ENCODE measurements around the gene KCTD5. TPM values are rescaled to one million over a fixed set of nuclear protein-coding genes. Genes with fewer than 3 reads are reported as not detected.

Gene KCTD5
- total RNA-seq, 1 experiment from 2014 or later = 42.1 TPM

GRCh38 chr16:2717383-2718263 is 35.3 kb downstream of the KCTD5 start:
- H3K4me3 ChIP-seq (replicated peaks in 1 of 2; ENCODE audit: low read depth in 1 of 2, low read length in 2 of 2) = no peak overlapping the region
- no peak overlapping the region for H3K4me2 ChIP-seq (ENCODE audit: low read length)
- TF ChIP-seq SP1 (IDR thresholded peaks at IDR 0.05; ENCODE audit: low read depth) (no peak), SIN3A (IDR thresholded peaks at IDR 0.05; ENCODE audit: low read depth) (no peak), POLR2AphosphoS5 (IDR thresholded peaks at IDR 0.05; ENCODE audit: low read depth, low read length) (no peak), RAD21 (IDR thresholded peaks at IDR 0.05; ENCODE audit: low read depth) (no peak), ZBTB33 (IDR thresholded peaks at IDR 0.05; ENCODE audit: extremely low read depth, insufficient replicate concordance, low read length) (no peak), REST (IDR thresholded peaks at IDR 0.05; ENCODE audit: low read depth) (no peak), FOSL1 (IDR thresholded peaks at IDR 0.05; ENCODE audit: low read depth) (no peak), CEBPB (IDR thresholded peaks at IDR 0.05; ENCODE audit: low read depth) (no peak), JUND (IDR thresholded peaks at IDR 0.05) (no peak), POLR2A (IDR thresholded peaks at IDR 0.05; ENCODE audit: borderline replicate concordance, extremely low read depth, insufficient read depth, insufficient read length) (no peak), ZFX (IDR thresholded peaks at IDR 0.05) (no peak), YY1 (IDR thresholded peaks at IDR 0.05; ENCODE audit: extremely low read depth, insufficient replicate concordance, low read depth, low read length) (no peak), EZH2 (IDR thresholded peaks at IDR 0.05) (no peak), ELF1 (IDR thresholded peaks at IDR 0.05; ENCODE audit: borderline replicate concordance, low read depth) (no peak), CTCF (IDR thresholded peaks at IDR 0.05 in 2 of 3, conservative IDR thresholded peaks at IDR 0.05 in 1 of 3; ENCODE audit: borderline replicate concordance in 1 of 3, insufficient read depth in 1 of 3, low read depth in 2 of 3, low read length in 2 of 3) (no peak), SRF (IDR thresholded peaks at IDR 0.05; ENCODE audit: low read depth) (no peak), CBX3 (IDR thresholded peaks at IDR 0.05; ENCODE audit: low read depth) (no peak)
- H3K79me2 ChIP-seq (ENCODE audit: insufficient read depth, low read length) = no peaks in the 10 kb centered on the region
- no peaks in the 10 kb centered on the region for H3K27me3 ChIP-seq (ENCODE audit: insufficient read depth, low read length)
- ATAC-seq = no peak
- H3K36me3 ChIP-seq (ENCODE audit: control insufficient read depth in 1 of 2, insufficient read depth in 2 of 2, low read length in 2 of 2) = no peaks in the 10 kb centered on the region
- peaks cover 16 to 31% of the 10 kb centered on the region in 2 experiments for H3K4me1 ChIP-seq (ENCODE audit: control insufficient read depth in 1 of 2, insufficient read depth in 2 of 2, low read length in 2 of 2)
- RAD21 ChIA-PET (ENCODE audit: low non-redundant PET in 1 of 2, low total read pairs in 2 of 2, uncharacterized antibody in 2 of 2, unreplicated experiment in 2 of 2) = no interaction called here
- CTCF ChIA-PET = interaction anchor here (0.6 kb wide), 1 partner anchor 1928 kb away, joined by 3 read pairs; no protein-coding TSS in a partner anchor
- DNase-seq (ENCODE audit: low read depth, low spot score) = no peak
- no peak overlapping the region for H3K9ac ChIP-seq (ENCODE audit: low read length)
- intact Hi-C loops (cut with micrococcal nuclease) = no loop called here
- no TSS peak for BruUV-seq (replicated peaks)
- POLR2A ChIA-PET = no interaction called here
- H3K9me3 ChIP-seq (ENCODE audit: control insufficient read depth in 1 of 2, insufficient read depth in 1 of 2, low read depth in 1 of 2, low read length in 2 of 2) = no peaks in the 10 kb centered on the region
- no peaks in the 10 kb centered on the region for H4K20me1 ChIP-seq (ENCODE audit: insufficient read depth)
- no peak overlapping the region for H2AFZ ChIP-seq (ENCODE audit: low read depth, low read length, poor library complexity, severe bottlenecking)
- H3K27ac ChIP-seq (ENCODE audit: low read depth, low read length) = no peak overlapping the region
- H3K9me2 ChIP-seq (ENCODE audit: insufficient read depth) = no peaks in the 10 kb centered on the region
